TTC549 (cell line): ENCODE data around the gene NF1.

Experiments used
- FAIRE-seq: peaks from 2 replicates; lab custom pipeline; 2012; peaks lifted over from hg19 to GRCh38; lab: Jason Lieb, UNC

Gene NF1

DNA sequence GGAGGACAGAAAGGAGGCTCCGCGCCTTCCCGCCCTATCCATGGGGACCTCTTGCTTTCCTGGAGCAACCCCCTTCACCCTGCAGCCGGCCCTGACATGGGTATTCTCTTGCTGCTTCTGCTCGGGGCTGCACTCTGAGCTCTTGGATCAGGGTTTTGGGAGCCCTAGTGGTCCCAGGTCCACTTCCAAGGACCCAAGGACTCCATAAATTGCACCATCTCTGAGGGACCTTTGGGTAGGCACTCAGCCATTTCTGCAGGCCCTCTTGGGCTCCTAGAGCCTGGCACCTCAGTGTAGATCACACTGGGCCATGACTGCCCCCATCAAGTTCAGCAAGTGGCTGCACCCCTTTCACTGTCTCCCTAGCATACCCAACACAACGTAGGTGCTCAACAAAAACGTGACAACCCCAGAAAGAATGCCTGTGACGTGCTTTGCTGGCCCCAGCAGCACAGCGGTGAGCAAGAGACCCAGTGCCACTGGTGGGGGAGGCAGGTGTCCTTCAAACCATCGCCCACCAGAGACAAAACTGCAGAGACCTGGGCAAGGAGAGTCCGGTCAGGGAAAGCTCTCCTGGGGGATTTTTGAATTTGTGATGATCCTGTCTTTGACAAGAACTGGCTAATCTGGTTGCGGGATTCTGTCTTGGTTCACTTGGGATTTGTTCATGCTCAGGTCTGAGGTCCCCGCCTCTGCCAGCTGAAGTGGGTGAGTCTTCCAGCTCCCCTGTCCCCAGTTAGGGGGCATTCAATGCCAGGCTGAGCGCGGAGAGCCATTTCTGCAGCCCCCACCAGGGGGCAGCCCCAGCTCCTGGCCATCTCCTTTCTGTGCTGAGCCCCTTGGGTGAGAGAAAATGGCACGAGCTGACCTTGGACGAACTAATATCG, 294.2 kb downstream of the NF1 start:
- no peak for FAIRE-seq

DNA sequence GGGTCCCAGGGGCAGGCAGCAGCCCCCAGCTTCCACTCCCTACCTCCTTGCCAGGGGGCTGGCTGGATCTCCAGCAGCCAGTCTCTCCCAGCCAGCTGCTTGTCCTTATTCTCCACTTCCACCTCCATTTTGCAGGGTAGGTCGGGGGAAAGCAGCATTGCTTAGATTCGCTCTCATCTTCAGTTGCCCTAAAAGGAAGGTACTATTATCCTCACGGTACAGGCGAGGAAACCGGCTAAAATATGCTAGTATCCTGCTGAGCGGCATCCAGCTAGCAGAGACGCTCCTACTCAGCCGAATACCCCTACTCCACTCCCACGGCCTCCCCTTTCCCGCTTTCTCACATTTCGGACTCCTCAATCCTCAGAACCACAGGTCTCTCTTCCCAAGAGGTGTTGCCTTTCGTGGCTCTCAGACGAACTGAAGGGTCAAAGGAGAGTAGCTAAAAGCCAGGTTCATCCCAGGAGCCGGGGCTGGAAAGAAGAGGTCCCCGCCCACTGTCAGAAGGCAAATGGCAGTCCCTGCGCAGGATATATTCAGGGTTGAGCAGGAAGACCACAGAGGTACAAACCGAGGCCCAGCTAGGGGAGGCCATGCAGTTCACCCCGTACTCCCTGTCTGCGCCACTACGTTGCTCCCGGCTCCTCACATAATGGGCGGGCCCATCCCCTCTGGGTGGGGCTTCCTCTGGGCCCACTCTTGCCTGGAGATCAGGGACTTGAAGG, 295.0 kb downstream of the NF1 start:
- FAIRE-seq = no peak

DNA sequence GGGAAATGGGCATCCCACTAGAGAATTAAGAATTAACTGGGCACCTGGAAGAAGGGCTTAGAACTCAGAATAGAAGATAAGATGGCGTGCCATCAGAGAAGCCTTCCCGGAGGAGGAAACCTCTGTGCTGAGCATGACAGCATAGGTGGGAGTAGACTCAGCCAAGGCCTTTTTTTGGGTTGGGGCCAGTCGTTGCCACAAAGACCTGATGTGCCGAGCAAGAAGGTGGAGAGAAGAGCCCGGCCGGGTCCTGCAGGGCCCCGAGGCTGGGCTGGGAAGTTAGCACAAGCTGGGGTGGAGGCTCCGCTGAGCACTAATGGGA, 295.6 kb downstream of the NF1 start:
- no peak for FAIRE-seq

DNA sequence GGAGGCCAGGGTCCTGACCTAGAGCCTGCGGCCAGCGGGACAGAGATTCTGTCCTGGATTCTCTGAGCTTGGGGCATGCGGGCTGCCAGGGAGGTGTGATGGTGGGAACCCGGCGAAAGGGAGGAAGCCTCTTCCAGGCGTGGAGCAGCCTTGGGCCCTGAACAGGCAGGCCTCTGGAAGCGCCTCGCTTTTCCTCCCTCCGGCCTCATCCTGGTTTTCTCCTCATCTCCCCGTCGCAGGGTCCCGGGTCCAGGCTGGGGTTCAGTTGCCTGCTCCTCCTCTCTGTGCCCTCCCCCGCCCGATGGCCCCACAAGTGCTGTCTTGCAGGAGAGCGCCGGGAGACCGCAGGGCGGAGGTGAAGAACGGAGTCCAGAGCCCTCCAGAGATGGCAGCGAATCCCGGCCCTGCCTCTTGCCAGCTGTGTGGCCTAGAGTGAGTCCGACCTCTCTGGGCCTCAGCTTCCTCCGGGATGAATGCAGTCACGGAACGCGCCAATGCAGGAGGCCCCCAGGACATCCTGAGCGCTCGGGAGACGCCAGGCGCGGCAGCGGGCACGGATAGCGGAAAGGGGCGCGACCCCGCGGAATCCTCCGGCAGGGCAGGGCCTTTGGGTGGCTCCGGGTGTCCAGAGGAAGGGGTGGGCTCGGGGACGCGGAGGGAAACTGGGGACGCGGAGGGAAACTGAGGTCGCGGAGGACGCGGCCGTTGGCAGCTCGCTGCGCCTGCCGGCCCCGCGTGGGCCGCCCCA, 296.1 kb downstream of the NF1 start:
- no peak for FAIRE-seq

DNA sequence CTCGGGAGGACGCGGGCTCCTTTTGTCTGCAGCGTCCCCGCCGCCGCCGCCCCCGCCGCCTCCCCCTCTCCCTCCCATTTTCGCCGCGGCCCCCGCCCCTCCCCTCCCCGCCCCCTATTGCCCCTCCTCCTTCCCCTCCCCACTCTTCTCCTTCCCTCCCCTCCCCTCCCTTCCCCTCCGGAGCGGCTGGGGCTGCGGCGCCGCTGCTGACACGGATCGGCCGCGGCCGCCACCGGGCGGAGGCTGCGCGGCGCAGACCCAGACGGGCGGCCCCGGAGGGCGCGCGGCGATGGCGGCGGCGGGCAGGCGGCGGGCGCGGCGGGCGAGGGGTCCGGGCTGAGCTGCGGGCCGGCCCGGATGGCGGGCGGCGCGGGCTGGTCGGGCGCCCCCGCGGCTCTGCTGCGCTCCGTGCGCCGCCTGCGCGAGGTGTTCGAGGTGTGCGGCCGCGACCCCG, 296.7 kb downstream of the NF1 start, which contains the start of gene RAB11FIP4:
Gene RAB11FIP4 (plus strand): TSS at position 180 of the 454 bp plus-strand sequence. CDS start 178 bp downstream, at position 358.
- FAIRE-seq = no peak

DNA sequence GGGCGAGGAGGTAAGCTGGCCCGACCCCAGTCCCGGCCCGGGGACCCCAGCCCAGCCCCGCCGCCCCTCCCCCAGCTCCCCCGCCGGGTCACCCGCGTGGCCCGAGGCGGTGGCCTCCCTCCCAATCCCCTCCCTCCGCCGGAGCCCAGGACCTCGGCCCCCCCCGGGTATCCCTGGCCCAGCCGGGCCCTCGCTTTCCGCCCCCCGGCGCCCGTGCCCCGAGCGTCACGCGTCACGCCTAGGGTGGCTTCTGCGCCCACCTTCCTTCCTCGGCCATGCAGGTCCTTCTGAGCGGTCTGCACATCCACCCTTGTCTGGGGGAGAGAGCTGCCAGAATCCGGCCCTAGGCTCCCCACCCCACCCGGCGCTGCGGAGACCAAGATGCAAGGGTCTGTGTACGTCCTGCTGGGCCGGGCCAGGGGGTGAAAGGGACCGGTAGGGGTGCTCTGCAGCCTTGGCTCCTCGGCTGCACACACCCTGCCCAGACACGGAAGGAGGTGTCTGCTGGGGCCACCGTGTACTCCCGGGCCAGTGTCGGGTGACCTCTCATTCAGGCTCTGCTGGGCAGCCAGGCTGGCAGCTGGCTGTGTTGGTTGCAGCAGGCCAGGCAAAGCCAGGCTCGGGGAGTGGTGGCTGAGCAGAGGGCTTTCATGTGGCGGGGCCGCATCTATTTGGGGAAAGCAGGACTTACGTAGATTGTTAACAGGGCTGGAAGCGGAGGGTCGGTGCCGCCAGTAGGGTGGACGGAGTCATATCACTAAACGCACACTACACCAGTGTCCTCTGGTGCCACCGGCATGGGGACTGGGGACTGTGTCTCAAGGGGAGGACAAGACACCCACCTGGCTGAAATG, 297.5 kb downstream of the NF1 start:
- FAIRE-seq = no peak

DNA sequence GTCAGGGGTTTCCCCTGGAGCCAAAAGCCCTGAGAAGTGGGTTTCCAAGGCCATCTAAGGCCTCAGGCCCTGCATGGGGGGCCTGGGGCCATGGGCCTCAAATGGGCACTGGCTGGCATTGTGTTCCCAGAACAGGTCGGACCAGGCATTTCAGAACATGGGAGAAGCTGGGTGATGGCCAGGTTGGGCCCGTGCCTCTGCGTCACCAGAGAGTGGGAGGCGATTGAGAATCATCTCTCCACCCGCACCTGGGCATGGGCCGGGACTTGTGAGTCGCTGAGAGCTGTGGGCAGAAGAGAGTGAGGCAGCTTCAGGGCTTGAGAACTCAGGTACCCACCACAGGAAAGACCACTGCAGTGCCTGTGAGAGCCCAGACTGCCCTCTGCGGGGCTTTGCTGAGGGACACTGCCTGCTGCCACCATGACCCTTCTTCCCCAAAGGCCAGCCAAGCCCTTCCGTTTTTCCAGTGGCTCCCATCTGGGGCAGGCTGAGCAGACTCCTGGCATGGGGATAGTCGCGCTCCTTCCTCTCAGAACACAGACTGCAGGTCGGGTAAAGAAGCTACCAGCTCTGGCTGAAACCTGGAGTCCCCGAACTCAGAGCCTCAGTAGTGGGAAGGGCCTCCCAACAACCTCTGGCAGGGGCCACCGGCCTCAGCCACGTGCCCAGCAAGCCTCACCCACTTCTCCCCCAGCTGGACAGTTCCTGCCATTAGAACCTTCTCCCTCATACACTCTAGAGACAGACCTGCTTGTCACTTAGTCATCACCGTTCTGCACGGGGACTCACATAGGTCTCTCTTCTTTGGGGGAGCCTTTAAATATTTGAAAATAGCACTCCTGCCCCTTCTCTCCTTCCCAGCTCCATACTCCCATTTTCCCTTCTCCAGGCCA, 298.3 kb downstream of the NF1 start:
- no peak for FAIRE-seq

DNA sequence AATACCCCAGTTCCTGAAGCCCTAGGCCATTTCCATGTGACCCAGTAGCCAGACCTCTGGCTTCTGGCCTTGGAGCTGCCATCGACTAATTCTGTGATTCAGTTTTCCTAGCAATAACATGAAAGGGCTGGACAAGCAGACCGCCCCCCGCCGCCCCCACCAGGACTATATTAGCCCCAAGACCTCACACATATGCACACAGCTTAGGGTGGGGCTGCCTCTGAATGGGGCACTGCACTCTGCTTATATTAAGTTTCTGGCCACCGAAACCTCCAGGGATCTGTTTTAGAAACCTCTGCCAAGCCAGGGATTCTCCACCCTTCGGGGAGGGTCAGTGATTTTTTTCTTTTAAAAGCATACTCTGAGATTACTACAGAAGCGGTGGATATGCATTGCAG, 299.0 kb downstream of the NF1 start:
- FAIRE-seq = no peak

DNA sequence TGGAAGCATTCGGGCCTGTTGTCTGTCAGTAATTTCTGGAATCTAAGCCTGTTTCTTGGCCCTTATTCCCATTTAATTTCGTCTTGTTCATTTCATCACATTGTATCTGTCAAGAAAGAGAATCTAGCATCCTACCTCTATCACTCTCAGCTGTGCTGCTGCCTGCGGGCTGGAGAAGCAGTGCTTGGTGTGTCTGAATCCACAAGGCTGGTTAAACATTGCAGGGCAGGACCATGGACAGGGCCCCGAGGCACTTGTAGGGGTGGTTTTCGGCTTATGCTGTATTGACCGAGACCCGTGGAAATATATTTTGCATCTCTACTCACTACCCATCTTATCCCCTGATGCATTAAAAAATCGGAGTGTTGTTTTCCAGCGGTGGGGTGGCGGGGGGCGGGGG, 299.8 kb downstream of the NF1 start:
- FAIRE-seq = no peak

DNA sequence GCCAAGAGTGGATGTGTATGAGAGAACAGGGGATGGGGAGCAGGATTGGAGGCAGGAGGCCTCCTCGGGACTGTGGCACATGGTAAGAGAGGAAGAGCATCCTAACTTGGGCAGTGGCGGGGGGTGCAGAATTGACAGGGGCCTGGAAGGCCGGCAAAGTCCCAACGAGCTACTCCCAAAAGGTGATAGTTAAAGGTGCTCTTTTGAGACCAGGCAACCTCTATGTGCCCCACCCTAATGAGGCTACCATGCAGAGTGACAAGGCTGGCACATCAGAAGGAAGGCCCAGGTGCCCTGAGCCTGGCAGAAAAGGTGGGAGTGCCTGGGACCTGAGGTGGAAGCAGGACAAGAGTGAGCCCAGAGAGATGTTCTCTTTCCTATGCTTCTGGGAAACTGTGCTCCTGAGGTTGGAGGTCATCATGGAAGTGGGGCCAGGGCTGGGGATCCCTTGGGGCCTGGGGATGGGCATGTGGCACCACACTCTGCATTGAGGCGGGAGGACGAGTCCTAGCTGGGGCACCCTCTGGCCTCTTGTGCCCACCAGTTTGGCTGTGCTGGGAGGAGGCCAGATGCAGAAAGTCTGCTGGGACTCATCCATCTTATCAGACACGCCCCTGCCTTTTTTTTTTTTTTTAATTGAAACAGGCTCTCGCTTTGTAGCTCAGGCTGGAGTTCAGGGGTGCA, 302.6 kb downstream of the NF1 start:
- FAIRE-seq = no peak

DNA sequence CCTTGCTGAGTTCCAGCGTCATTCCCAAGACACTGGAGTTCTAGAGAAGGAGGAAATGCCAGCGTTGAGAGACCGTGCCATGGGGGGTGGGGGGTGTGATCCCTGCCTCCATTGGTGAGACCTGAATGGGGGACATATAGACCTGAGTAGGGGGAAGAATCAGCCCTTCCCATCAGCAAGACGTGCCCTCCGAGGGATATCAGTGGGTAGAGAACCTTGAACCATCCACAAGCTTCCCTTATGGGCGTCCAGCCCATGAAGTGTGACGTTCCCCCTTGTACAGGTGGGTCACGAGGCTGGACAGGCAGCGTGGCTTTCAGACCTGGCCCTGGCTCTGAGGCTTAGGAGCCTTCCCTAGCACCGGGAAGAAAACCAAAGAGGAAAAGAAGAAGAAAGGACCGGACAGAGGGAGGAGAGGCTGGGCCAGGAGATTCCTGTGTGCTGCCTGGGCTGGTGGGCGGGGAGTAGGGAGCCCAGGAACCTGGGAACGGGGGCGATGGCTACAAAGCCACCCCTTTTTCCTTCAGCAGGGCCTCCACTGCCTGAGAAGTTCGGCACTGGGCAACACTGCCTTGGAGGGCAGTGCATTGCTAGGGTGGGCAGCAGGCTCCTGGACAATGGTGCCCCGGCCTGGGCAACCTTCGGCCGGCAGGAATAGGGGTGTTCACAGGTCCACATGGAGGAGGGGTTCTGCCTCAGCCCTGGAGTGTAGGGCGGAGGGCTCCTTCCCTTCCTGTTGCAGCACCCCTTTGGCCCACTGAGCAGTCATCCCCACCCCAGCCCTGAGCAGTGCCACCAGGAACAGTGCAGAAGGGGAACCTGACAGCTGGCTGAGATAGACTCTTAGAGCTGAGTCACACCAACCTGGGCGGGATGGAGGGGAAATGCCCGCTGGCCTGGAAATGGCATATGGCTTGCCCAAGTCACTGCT, 303.9 kb downstream of the NF1 start:
- no peak for FAIRE-seq

DNA sequence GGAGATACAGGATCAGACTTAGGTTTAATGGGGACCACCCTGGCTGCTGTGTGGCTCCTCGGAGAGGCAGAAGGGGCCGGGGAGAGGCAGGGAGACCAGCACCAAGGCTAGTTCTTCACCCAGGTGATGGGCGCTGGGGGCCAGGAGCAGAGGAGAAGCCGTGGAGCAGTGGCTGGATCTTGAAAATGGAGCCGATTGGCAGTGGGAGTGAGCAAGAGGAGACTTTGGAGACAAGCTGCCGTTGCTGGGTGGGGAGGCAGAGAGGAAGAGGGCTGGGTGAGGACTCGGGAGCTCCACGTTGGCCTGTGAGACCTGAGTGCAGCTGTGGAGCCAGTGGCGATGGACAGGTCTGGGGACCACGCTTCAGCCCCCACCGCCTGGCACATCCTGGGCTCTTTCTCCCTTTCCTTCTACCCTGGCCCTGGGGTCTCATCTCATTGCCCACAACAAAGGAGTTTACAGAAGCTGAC, 305.7 kb downstream of the NF1 start:
- FAIRE-seq = no peak

DNA sequence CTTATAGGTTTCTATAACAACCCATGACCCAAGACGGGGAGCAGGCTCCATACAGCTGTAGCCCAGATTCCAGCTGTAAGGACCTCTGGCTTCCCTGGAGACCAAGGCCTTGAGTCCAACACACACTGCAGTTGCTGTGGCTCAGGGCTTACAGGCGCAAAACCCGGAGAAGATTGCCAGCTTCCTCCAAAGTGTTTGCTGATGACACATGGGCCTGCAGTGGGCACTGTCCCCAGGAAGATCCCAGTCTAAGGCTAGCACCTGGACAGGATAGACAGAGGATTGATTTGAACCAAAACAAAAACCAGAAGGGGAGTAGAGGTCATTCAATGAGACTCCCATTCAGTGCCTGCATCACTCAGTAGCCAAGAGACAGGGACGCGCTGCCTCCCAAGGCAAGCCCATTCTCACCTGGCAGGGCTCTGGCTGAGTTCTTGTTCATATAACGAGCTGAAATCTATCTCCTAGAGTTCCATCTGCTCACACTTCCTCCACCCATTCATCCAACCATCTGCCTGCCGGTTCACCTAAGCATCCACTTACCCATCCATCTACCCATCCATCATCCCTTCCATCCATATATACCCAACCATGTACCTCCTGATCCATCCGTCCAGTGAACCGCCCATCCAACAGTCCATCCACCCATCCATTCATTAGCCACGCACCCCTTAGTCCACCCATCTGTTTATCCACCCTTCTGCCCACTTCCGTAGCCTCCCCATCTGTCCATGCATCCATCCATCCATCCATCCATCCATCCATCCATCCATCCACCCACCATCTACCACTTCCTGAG, 306.9 kb downstream of the NF1 start:
- no peak for FAIRE-seq

DNA sequence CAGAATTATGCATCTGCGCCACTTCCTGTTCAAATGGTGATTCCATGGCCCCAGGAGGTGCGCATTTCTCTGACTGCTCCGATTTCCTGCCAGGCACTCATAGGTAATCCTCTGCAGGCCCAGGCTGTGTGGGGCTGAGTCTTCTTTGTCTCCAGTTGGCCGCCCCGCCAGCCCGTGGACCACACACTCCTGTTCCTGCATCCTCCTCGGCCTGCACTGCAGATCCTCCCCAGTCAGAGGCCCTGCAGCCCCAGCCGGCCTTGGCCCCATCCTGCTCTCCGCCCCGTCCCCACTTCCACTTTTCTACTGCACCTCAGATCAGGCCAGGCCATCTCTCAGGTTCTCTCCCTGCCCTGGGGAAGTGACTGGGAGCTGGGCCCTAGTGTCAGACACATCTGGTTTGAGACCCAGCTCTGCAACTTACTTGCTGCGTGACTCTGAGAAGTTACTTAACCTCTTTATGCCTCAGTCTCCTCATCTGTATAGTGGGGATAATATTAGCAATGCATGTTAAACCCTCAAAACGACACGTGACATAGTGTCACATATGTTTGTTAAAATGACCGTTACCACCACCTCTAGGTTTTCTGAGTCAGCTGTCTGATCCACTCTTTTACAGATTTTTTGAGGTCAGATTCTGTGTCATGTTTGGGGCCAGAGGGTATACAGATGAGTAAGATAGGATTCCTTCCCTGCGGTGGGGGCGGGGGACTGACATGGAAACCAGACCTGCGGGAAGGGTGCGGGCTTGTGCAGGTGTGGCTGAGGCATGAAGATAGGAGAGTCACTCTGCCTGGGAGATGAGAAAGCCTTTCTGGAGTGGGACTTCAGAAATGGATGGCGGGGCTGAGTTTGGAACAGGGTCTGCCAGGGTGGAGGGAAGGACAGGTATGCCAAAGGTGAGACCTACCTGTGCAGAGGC, 309.5 kb downstream of the NF1 start:
- no peak for FAIRE-seq

DNA sequence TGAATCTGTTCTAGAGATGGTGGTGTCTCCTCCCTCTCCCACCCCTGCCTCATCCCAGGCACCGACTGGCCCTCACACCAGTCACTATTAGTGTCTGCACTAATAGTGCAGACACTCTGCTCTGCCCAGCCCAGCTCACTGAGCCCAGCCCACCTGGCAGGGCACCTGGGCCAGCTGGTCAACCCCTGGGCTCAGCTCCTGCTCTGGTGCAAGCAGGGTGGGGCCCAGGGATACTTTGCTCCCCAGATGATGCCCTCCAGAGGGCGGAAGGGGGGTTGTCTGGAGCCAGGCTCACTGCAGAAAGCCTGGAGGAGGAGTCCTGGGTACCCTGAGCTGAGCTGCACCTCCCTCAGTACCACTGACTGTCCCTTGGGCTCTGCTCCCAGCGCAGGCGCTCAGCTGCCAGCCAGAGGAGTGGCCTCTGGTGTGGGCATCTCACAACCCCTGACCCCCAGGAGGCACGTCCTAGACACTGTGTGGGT, 311.2 kb downstream of the NF1 start:
- FAIRE-seq = no peak

DNA sequence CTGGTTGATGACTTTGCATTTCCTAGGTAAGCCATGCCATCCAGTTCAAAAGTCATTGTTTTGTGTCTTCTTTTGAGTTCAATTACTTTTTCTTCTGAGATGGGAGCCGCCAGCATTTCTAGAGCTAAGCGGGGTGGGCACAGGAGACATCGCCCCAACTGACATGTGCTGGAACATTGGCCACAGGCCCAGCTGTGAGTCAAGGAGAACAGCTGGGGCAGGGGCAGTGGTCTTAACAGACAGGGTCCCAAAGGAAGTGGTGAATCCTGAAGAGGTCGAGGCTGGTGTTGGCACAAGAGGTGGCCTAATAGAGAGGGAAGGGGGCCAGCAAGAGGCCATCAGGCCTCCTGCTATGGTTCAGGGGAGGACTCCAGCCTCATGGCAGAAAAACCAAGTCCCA, 313.8 kb downstream of the NF1 start:
- no peak for FAIRE-seq
